Measurements from ENCODE around the gene EXOC8.

EXOC8 gene

DNA sequence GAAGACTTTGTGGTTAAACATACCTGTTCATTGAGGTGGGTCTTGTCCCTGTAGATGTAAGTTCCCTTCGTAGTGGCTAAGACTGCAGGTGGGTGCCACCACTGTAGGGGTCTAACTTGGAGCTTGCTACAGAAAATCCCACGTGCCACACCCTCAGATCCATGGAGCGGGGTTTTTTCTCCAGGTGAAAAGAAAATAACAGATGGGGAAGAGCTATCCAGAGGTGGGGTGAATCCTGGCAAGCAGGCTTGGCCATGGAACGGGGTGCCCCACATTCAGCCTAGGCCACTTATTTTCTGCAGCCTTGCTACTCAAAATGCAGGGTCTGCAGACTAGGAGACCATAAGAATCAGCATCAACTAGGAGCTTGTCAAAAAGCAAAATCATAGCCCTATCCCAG, 24.0 kb downstream of the EXOC8 start:
- DNase-seq (ENCODE audit: low read depth), result no peak

DNA sequence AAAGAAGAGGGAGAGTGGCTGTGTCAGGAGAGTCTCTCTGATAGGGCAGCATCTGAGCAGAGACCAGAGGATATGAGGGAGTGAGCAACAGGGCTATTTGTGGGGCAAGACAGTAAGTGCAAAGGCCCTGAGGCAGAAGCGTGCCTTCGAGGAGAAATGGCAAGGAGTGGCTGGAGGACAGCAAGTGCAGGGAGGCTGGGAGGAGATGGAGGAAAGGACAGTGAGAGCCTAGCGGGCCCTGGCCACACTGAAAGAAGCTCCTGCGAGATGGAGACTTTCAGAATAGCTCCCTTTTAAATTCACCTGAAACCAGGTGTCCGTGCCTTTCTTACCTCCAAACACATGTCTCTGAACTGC, 25.2 kb downstream of the EXOC8 start:
- DNase-seq (ENCODE audit: low read depth), result no peak

DNA sequence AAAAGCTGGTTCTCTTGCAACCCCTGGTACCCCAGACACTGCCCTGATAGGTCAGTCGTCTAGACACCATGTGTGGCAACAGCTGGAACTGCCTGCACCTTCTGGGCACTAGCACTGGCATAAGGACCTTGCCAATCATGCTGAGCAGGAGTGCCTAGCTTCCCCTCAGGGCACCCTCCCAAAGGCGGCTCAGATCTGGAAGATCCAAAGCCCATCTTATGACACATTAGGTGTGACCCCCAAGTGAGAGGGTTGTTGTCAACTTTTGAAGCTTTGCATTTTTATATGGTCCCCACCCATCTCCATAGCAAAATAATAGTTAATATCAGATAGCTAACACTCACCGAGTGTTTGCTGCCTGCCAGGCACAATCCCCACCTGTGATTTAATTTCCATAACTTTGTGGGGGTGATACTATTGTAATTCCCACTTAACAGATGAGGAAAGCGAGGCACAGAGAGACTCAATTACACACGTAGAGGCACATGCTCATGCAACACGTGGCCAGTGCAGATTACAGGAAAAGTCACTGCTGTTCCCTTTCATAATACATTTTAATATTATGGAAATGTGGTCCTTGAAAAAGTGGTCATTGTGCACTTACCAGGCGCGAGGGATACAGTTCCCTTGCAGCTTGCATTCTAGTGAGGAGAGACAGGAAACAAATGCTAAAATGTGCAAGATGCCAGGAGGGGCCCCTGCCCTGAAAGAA, 25.8 kb downstream of the EXOC8 start:
- DNase-seq (ENCODE audit: low read depth), result no peak

DNA sequence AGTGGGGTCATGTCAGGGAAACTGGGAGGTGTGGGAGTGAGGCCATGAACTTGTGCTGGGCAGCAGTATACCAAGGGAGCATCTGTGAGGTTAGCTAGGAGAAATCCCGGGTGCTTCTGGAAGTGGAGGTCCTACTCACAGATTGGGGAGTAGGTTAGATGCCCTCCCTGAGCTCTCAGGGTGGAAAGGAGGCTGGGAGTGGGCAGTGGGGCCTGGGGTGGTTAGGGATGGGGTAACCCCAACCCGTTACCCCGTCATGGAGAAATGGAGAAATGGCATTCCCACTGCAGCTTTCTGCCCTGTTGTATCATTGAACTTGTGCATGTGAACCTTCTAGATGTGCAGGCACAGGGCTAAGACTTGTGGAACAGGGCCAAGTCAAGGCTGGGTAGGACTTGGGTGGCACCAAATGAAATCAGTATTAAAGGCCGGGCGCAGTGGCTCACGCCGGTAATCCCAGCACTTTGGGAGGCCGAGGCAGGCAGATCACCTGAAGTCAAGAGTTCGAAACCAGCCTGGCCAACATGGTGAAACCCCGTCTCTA, 27.2 kb downstream of the EXOC8 start:
- no peak for DNase-seq (ENCODE audit: low read depth)

DNA sequence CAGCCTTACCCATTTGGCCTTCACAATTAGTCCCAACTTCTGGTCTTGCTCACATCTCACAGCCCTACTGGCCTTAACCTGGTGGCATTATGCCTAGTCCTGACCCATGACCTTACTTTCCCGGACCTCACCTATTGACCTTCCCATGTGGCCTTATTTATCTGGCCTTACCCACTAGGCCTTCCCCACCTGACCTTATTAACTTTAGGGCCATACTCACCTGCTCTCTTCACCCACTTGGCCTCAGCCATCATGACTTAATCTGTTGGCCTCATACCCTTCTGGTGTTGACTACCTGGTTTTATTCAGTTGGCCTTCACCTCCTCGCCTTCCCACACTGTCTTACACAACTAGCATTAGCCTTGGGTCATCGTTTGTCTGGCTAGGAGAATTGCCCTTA, 35.7 kb downstream of the EXOC8 start:
- no peak for DNase-seq (ENCODE audit: low read depth)

DNA sequence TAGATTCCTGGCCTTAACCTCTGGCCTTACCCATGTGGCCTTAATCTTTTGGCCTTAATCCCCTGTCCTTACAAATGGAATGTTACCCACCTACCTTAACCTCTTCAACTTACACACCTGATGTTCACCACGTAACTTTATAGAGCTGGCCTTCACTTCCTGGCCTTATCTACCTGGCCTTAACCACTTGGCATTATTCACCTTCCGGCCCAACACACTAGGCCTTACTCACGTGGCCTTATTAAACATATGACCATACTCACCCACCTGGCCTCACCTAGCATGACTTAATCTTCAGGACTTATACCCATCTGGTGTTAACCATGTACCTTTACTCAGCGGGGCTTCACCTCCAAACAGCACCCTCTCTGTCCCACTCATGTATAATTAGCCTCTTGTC, 41.7 kb downstream of the EXOC8 start:
- DNase-seq (ENCODE audit: low read depth), result no peak

DNA sequence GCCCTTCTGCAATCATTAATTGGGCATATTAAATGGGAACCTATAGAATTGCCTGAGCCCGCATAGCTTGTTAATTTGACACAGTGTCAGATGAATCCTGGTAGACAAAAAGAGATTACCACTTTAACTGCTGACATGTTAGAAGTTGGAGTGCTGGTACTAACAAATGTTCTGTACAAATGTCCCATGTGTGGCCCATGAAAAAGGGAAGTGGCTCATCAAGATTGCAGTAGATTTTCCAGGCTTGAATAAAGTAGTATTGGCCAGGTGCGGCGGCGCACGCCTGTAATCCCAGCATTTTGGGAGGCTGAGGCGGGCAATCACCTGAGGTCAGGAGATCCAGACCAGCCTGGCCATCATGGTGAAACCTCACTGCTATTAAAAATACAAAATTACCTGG, 51.0 kb downstream of the EXOC8 start:
- DNase-seq (ENCODE audit: low read depth), result no peak

DNA sequence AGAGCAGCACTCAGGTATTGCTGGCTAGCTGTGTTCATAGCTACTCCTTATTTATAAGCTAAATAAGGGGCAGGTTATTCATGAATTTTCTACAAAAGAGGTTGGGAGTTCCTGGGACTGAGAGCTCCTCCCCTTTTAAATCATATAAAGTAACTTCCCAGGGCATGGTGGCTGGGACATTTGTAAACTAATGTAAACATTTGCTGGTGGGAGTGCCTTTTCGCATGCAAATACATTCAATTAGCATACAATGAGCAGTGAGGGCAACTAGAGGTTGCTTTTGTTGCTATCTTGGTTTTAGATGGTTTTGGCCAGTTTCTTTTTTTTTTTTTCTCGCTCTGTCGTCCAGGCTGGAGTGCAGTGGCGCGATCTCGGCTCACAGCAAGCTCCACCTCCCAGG, 53.2 kb downstream of the EXOC8 start:
- DNase-seq (ENCODE audit: low read depth), result no peak

Measured in stimulated activated CD8-positive, alpha-beta memory T cell treated with anti-CD3 and anti-CD28 coated beads, Interleukin-4, amount 100 ng/mL, for 24 hours (primary cell).